ENCODE measurements around the gene TANC2. TPM values are rescaled to one million over a fixed set of nuclear protein-coding genes. Genes with fewer than 3 reads are reported as not detected.

The TANC2 gene
- total RNA-seq, 2 experiments from 2014 or later: 5.0 to 6.6 TPM

DNA sequence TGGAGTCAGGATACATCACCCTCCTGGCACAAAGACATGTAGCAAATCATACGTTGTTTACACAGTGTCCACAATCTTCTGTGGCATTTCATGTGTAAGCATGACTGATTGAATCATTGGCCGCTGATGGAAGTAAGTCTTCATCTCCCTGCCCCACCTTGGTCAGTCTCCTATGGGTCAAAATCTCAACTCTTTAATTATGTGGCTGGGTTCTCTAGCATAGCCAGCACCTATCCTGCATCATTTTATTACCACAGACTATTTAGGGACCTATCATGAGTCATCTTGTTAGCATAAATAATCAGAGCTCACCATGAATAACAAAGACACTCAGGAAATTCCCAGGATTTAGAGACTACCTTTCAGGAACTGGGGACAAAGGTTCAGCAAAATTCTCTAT is 15.9 kb downstream of the TANC2 start:
- ChIA-PET CTCF (interaction anchor here (1.4 kb wide), 1 partner anchor 12 kb away, joined by 7 read pairs; no protein-coding TSS in a partner anchor), POLR2A (interaction anchor here (0.6 kb wide), 1 partner anchor 260 kb away, joined by 6 read pairs; no protein-coding TSS in a partner anchor)
- DNase-seq (no peak), ATAC-seq (no peak)
- Mint-ChIP-seq H3K4me1 (peaks cover 4% of the 10 kb centered on the region), H3K27ac (no peak overlapping the region), H3K4me3 (no peak overlapping the region), H3K36me3 (ENCODE audit: low read depth) (peaks cover 10% of the 10 kb centered on the region), H3K9me3 (ENCODE audit: low read depth) (peaks cover 23% of the 10 kb centered on the region), H3K27me3 (no peaks in the 10 kb centered on the region)
- intact Hi-C loops (cut with DNase I, micrococcal nuclease): no loop called here

DNA sequence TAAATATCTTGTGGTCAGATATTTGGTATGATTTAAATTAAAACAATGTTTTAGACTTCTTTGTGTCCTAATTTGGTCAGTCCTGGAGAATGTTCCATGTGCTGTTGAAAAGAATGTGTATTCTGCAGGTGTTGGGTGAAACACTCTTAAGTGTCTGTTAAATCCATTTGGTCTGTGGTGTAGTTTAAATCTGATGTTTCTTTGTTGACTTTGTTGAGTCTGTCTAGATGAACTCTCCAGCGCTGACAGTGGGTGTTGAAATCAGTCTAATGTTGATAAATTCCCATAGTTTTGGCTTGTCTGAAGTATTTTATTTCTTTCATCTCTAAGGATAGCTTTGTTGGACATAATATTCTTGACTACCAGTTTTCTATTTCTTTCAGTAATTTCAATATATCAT is 18.8 kb downstream of the TANC2 start:
- intact Hi-C loops (cut with DNase I, micrococcal nuclease): no loop called here
- Mint-ChIP-seq H3K4me3 (no peak overlapping the region), H3K9me3 (ENCODE audit: low read depth) (peaks cover 22% of the 10 kb centered on the region), H3K27ac (no peak overlapping the region), H3K36me3 (ENCODE audit: low read depth) (peaks cover 10% of the 10 kb centered on the region), H3K27me3 (no peaks in the 10 kb centered on the region), H3K4me1 (peaks cover 4% of the 10 kb centered on the region)
- ATAC-seq (no peak), DNase-seq (no peak)
- POLR2A ChIA-PET: no interaction called here
- CTCF ChIA-PET: interaction anchor here (1.0 to 1.1 kb wide), 2 partner anchors 9 to 441 kb away, joined by 3 read pairs; no protein-coding TSS in a partner anchor

DNA sequence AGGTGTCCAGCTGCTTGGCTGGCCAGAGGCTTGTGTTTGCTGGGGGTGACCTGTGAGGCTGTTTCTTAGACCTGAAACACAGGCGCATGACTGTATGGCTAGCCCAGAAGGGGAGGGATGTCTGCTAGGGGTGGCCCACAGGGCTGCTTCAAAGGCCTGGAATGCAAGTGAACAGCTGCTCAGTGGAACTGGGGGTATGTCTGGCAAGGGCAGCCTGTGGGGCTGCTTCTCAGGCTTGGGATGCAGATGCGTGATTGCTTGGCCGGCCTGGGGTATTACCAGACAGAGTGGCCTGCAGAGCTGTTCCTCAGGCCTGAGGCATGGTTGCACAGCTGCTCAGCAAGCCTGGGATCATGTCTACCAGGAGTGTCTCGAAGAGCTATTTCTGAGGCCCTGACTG is 20.5 kb downstream of the TANC2 start:
- Mint-ChIP-seq H3K27me3 (no peaks in the 10 kb centered on the region), H3K4me3 (no peak overlapping the region), H3K36me3 (ENCODE audit: low read depth) (peaks cover 10% of the 10 kb centered on the region), H3K9me3 (ENCODE audit: low read depth) (peaks cover 22% of the 10 kb centered on the region), H3K27ac (no peak overlapping the region), H3K4me1 (no peaks in the 10 kb centered on the region)
- ATAC-seq: no peak
- CTCF ChIA-PET: interaction anchor here (0.7 to 2.4 kb wide), 2 partner anchors 9 to 12 kb away, joined by 3 to 7 read pairs; no protein-coding TSS in a partner anchor
- intact Hi-C loops (cut with DNase I, micrococcal nuclease): no loop called here
- DNase-seq: no peak
- POLR2A ChIA-PET: no interaction called here

DNA sequence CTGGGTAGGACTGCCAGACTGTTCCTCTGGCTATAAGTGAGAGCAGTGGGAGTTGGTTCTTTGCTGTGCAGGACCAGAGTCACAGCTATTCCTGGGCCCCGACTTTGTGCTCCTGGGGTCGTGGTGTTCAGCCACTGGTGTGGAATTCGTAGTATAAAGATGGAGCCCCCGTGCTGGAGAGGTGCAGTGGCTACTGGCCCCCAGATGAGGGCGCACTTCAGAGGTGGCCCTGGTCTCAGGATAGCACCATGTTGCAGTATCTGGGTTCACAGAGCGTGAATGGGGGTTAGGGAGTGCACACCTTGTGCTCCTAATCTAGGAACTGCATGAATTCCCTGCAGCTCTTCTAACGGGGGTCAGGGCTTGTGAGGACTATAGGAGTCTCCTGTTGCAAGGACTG is 21.1 kb downstream of the TANC2 start:
- Mint-ChIP-seq H3K36me3 (ENCODE audit: low read depth) (peaks cover 10% of the 10 kb centered on the region), H3K27me3 (no peaks in the 10 kb centered on the region), H3K4me1 (no peaks in the 10 kb centered on the region), H3K27ac (no peak overlapping the region), H3K9me3 (ENCODE audit: low read depth) (peaks cover 22% of the 10 kb centered on the region), H3K4me3 (no peak overlapping the region)
- peak; percentile 28 for DNase-seq
- ChIA-PET CTCF (interaction anchor here (0.8 to 2.4 kb wide), 3 partner anchors 8 to 13 kb away, joined by 3 to 7 read pairs (median 3); no protein-coding TSS in a partner anchor), POLR2A (no interaction called here)
- no peak for ATAC-seq
- intact Hi-C loops (cut with DNase I, micrococcal nuclease): no loop called here

- POLR2A ChIA-PET: no interaction called here
- intact Hi-C loops (cut with DNase I, micrococcal nuclease): no loop called here
- H3K27me3 Mint-ChIP-seq: no peaks in the 10 kb centered on the region
Observed at GRCh38 chr17:62989501-62989900, 23.5 kb downstream of the TANC2 start.

GRCh38 chr17:62994931-62995330 is 28.9 kb downstream of the TANC2 start:
- Mint-ChIP-seq H3K4me1 (peaks cover 10% of the 10 kb centered on the region), H3K4me3 (no peak overlapping the region), H3K27ac (no peak overlapping the region), H3K27me3 (no peaks in the 10 kb centered on the region), H3K36me3 (ENCODE audit: low read depth) (peaks cover 3% of the 10 kb centered on the region), H3K9me3 (ENCODE audit: low read depth) (peaks cover 1% of the 10 kb centered on the region)
- no peak for DNase-seq
- ChIA-PET CTCF (interaction anchor here (1.0 to 2.2 kb wide), 9 partner anchors 8 to 412 kb away, joined by 3 to 17 read pairs (median 5); no protein-coding TSS in a partner anchor), POLR2A (no interaction called here)
- ATAC-seq: no peak
- intact Hi-C loops (cut with DNase I, micrococcal nuclease): loop anchor here (1.0 kb wide), 1 partner anchor 411 kb away; no protein-coding TSS in a partner anchor

More at GRCh38 chr17:62989501-62989900, 23.5 kb downstream of the TANC2 start:
- H3K4me3 Mint-ChIP-seq: no peak overlapping the region
- no peaks in the 10 kb centered on the region for H3K4me1 Mint-ChIP-seq
- DNase-seq (no peak), ATAC-seq (no peak)
- peaks cover 4% of the 10 kb centered on the region for H3K36me3 Mint-ChIP-seq (ENCODE audit: low read depth)
- H3K9me3 Mint-ChIP-seq (ENCODE audit: low read depth): peaks cover 13% of the 10 kb centered on the region
- no peak overlapping the region for H3K27ac Mint-ChIP-seq
- CTCF ChIA-PET: no interaction called here

DNA sequence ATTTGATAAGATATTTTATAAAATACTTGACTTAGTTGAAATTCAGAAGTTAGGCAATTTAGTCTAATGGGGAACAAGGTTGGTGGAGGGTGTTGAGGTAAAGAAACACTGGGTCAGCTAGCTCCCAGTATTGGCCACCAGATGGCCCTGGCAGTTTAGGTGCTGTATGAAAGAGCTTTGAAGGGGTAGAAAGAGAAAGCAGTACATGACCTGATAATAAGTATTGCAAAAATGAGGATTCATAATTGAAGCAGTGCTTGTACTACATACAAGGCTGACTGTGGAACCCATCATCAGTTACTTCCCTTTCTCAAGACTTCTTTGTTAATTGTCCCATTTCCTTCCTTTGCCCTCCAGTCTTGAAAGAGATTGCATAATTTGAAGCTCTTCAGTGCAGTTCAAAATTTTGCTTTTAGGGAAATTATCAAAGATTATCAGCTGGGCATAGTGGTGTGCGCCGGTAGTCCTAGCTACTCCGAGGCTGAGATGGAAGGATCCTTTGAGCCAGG is 29.4 kb downstream of the TANC2 start:
- Mint-ChIP-seq H3K27ac (no peak overlapping the region), H3K36me3 (ENCODE audit: low read depth) (peaks cover 3% of the 10 kb centered on the region), H3K4me1 (peaks cover 10% of the 10 kb centered on the region), H3K9me3 (ENCODE audit: low read depth) (peaks cover 1% of the 10 kb centered on the region), H3K4me3 (no peak overlapping the region), H3K27me3 (no peaks in the 10 kb centered on the region)
- POLR2A ChIA-PET: no interaction called here
- CTCF ChIA-PET: interaction anchor here (0.7 to 2.2 kb wide), 12 partner anchors 9 to 484 kb away, joined by 3 to 17 read pairs (median 4); no protein-coding TSS in a partner anchor
- ATAC-seq (peak; percentile 91), DNase-seq (peak; percentile 59)
- intact Hi-C loops (cut with DNase I, micrococcal nuclease): loop anchor here (1.0 kb wide), 1 partner anchor 411 kb away; no protein-coding TSS in a partner anchor

- Mint-ChIP-seq H3K4me3 (no peak overlapping the region), H3K36me3 (ENCODE audit: low read depth) (peaks cover 3% of the 10 kb centered on the region), H3K4me1 (peaks cover 12% of the 10 kb centered on the region), H3K27ac (no peak overlapping the region), H3K9me3 (ENCODE audit: low read depth) (peaks cover 1% of the 10 kb centered on the region), H3K27me3 (no peaks in the 10 kb centered on the region)
- DNase-seq (no peak), ATAC-seq (no peak)
- POLR2A ChIA-PET: no interaction called here
- CTCF ChIA-PET: interaction anchor here (0.6 to 1.8 kb wide), 6 partner anchors 10 to 411 kb away, joined by 3 to 17 read pairs (median 4); no protein-coding TSS in a partner anchor
- intact Hi-C loops (cut with DNase I, micrococcal nuclease): no loop called here
Observed at GRCh38 chr17:62996221-62996620, 30.2 kb downstream of the TANC2 start.

DNA sequence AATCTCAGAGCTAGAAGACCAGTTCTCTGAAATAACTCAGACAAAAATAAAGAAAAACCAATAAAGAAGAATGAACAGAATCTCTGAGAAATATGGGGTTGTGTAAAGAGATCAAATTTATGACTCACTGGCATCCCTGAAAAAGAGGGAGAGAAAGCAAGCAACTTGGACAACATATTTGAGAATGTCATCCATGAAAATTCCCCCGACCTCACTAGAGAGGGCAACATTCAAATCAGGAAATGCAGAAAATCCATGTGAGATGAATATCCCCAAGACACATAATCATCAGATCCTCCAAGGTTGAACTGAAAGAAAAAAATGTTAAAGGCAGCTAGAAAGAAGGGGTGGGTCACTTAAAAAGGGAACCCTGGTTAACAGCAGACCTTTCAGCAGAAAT is 32.1 kb downstream of the TANC2 start:
- H3K36me3 Mint-ChIP-seq (ENCODE audit: low read depth): peaks cover 3% of the 10 kb centered on the region
- DNase-seq (no peak), ATAC-seq (no peak)
- no peaks in the 10 kb centered on the region for H3K27me3 Mint-ChIP-seq
- no peak overlapping the region for H3K4me3 Mint-ChIP-seq
- CTCF ChIA-PET: interaction anchor here (0.9 to 1.2 kb wide), 3 partner anchors 11 to 409 kb away, joined by 3 to 4 read pairs (median 3); no protein-coding TSS in a partner anchor
- POLR2A ChIA-PET: interaction anchor here (0.7 kb wide), 1 partner anchor 84 kb away, joined by 3 read pairs; no protein-coding TSS in a partner anchor
- no peak overlapping the region for H3K27ac Mint-ChIP-seq
- intact Hi-C loops (cut with DNase I, micrococcal nuclease): no loop called here
- H3K4me1 Mint-ChIP-seq: peaks cover 12% of the 10 kb centered on the region
- peaks cover 4% of the 10 kb centered on the region for H3K9me3 Mint-ChIP-seq (ENCODE audit: low read depth)

DNA sequence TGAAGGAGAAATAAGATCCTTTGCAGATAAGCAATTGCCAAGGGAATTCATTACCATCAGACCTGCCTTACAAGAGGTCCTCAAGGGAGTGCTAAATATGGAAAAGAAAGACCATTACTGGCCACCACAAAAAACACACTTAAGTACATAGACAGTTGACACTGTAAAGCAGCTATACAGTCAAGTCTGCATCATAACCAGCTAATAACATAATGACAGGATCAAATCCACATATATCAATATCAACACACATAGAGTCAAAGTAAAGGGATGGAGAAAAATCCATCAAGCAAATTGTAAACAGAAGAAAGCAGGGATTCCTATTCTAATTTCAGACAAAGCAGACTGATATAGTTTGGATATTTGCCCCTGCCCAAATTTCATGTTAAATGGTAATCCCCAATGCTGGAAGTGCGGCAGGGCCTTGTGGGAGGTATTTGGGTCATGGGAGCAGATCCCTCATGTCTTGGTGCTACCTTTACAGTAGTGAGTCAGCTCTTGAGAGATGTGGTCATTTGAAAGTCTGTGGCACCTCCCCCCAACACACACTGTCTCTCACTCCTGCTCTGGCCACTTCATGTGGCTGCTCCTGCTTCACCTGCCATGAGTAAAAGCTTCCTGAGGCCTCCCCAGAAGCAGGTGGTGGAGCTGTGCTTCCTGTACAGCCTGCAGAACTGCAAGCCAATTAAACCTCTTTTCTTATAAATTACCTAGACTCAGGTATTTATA is 32.8 kb downstream of the TANC2 start:
- intact Hi-C loops (cut with DNase I, micrococcal nuclease): no loop called here
- Mint-ChIP-seq H3K27ac (no peak overlapping the region), H3K36me3 (ENCODE audit: low read depth) (peaks cover 3% of the 10 kb centered on the region), H3K27me3 (no peaks in the 10 kb centered on the region), H3K9me3 (ENCODE audit: low read depth) (peaks cover 4% of the 10 kb centered on the region), H3K4me1 (peaks cover 12% of the 10 kb centered on the region), H3K4me3 (no peak overlapping the region)
- POLR2A ChIA-PET: interaction anchor here (0.7 kb wide), 1 partner anchor 84 kb away, joined by 3 read pairs; no protein-coding TSS in a partner anchor
- CTCF ChIA-PET: interaction anchor here (0.7 to 1.2 kb wide), 5 partner anchors 11 to 408 kb away, joined by 3 to 4 read pairs (median 3); no protein-coding TSS in a partner anchor
- ATAC-seq (no peak), DNase-seq (no peak)

- Mint-ChIP-seq H3K4me1 (peaks cover 14% of the 10 kb centered on the region), H3K36me3 (ENCODE audit: low read depth) (peaks cover 3% of the 10 kb centered on the region), H3K27me3 (no peaks in the 10 kb centered on the region), H3K4me3 (no peak overlapping the region), H3K27ac (no peak overlapping the region), H3K9me3 (ENCODE audit: low read depth) (peaks cover 4% of the 10 kb centered on the region)
- ATAC-seq (no peak), DNase-seq (no peak)
- POLR2A ChIA-PET: no interaction called here
- CTCF ChIA-PET: interaction anchor here (1.2 kb wide), 1 partner anchor 12 kb away, joined by 3 read pairs; no protein-coding TSS in a partner anchor
- intact Hi-C loops (cut with DNase I, micrococcal nuclease): no loop called here
Observed at GRCh38 chr17:62999736-63000135, 33.7 kb downstream of the TANC2 start.

Measured in activated CD4-positive, alpha-beta T cell treated with anti-CD3 and anti-CD28 coated beads for 36 hours (primary cell).